HG03432 (cell line): Measurements from ENCODE around the gene RTN4RL2.

Experiments used
- ATAC-seq: cut with Tn5 transposase; IDR thresholded peaks from one replicate; pipeline ENCODE4 v1.9.1; 2021; ENCODE audit warnings: mild to moderate bottlenecking, moderate library complexity; ENCODE audit not compliant: unreplicated experiment

RTN4RL2 gene

GRCh38 chr11:57461841-57462489, 1.6 kb downstream of the RTN4RL2 start:
- ATAC-seq = no peak

GRCh38 chr11:57462597-57462996, 2.3 kb downstream of the RTN4RL2 start:
- ATAC-seq = no peak

- no peak for ATAC-seq
Observed at GRCh38 chr11:57463671-57464538, 3.6 kb downstream of the RTN4RL2 start.

- ATAC-seq = no peak
Observed at GRCh38 chr11:57464539-57465181, 4.3 kb downstream of the RTN4RL2 start.

- no peak for ATAC-seq
Observed at GRCh38 chr11:57466680-57467079, 6.4 kb downstream of the RTN4RL2 start.

- no peak for ATAC-seq
Observed at GRCh38 chr11:57467508-57468157, 7.3 kb downstream of the RTN4RL2 start.

GRCh38 chr11:57468276-57468675, 7.9 kb downstream of the RTN4RL2 start:
- ATAC-seq = no peak

GRCh38 chr11:57469268-57469667, 8.9 kb downstream of the RTN4RL2 start:
- ATAC-seq = no peak

- no peak for ATAC-seq
Observed at GRCh38 chr11:57471496-57471895, 11.2 kb downstream of the RTN4RL2 start.

GRCh38 chr11:57473285-57473841, 13.0 kb downstream of the RTN4RL2 start:
- no peak for ATAC-seq

- ATAC-seq = peak; percentile 47
Observed at GRCh38 chr11:57474017-57474802, 13.9 kb downstream of the RTN4RL2 start.

- no peak for ATAC-seq
Observed at GRCh38 chr11:57474803-57475115, 14.4 kb downstream of the RTN4RL2 start.

GRCh38 chr11:57475191-57475590, 14.9 kb downstream of the RTN4RL2 start:
- no peak for ATAC-seq

- ATAC-seq = peak; percentile 18
Observed at GRCh38 chr11:57475671-57476046, 15.3 kb downstream of the RTN4RL2 start.

GRCh38 chr11:57476047-57476756, 15.9 kb downstream of the RTN4RL2 start:
- peak; percentile 33 for ATAC-seq

GRCh38 chr11:57476757-57477506, 16.6 kb downstream of the RTN4RL2 start:
- ATAC-seq = peak; percentile 65

GRCh38 chr11:57477507-57478189, 17.3 kb downstream of the RTN4RL2 start:
- ATAC-seq = no peak

- no peak for ATAC-seq
Observed at GRCh38 chr11:57479021-57479663, 18.8 kb downstream of the RTN4RL2 start.
